Gastrocnemius medialis (tissue), 4 donors: ENCODE results near the gene DPP7. TPM values are rescaled to one million over a fixed set of nuclear protein-coding genes. Genes with fewer than 3 reads are reported as not detected.
A peak's percentile ranks its signal among the peaks of the same experiment; 100 is the strongest.

Experiments used
- ATAC-seq, 2 donors: fragments of 150-250 bp; one replicate each; pipeline ENCODE4 v1.9.1; 2016
- DNase-seq, 2 donors: peaks; one replicate each; pipeline ENCODE4 v3.0.0-alpha.2; 2019
- H3K27ac ChIP-seq, 4 donors: fragments of 200-600 bp; sonication (generic); 1 replicate in 1 of 4; 2 replicates in 3 of 4; pipeline ENCODE4 v1.5.1; 2016 to 2018; ENCODE audit warnings: mild to moderate bottlenecking in 2 of 4, moderate library complexity in 1 of 4
- H3K27me3 ChIP-seq, 3 donors: fragments of 200-600 bp; sonication (generic) in 2 of 3; 1 replicate in 1 of 3; 2 replicates in 2 of 3; pipeline versions ENCODE4 v1.5.1 to v1.6.0; 2016 to 2019; ENCODE audit warnings: mild to moderate bottlenecking in 1 of 3, moderate library complexity in 1 of 3
- H3K36me3 ChIP-seq, 2 donors: fragments of 200-600 bp; sonication (generic) in 1 of 2; one replicate each; pipeline ENCODE4 v1.5.1; 2017 to 2018
- H3K4me1 ChIP-seq, 2 donors: fragments of 200-600 bp; sonication (generic) in 1 of 2; one replicate each; pipeline ENCODE4 v1.5.1; 2016 to 2017; ENCODE audit warnings: mild to moderate bottlenecking in 2 of 2
- H3K4me3 ChIP-seq, 4 donors: fragments of 200-600 bp; sonication (generic) in 3 of 4; 1 replicate in 1 of 4; 2 replicates in 3 of 4; pipeline ENCODE4 v1.5.1; 2016 to 2019; ENCODE audit warnings: mild to moderate bottlenecking in 2 of 4
- H3K9me3 ChIP-seq, 3 donors: fragments of 200-600 bp; sonication (generic) in 2 of 3; 1 replicate in 1 of 3; 2 replicates in 2 of 3; pipeline ENCODE4 v1.5.1; 2016 to 2019
- CTCF ChIP-seq, 5 experiments: fragments of 450-650 bp in 3 of 5; fragments of 200-600 bp in 2 of 5; sonication (generic) in 2 of 5; IDR thresholded peaks in 4 of 5; conservative IDR thresholded peaks in 1 of 5; 1 replicate in 4 of 5; 2 replicates in 1 of 5; pipeline ENCODE4 v1.5.1; 2016 to 2019; ENCODE audit warnings: antibody characterized with exemption in 5 of 5, mild to moderate bottlenecking in 3 of 5, moderate library complexity in 3 of 5
- POLR2A ChIP-seq, 2 donors: fragments of 450-650 bp; IDR thresholded peaks; one replicate each; pipeline ENCODE4 v1.6.1; 2017; ENCODE audit warnings: antibody characterized with exemption in 2 of 2, mild to moderate bottlenecking in 2 of 2, moderate library complexity in 2 of 2
- in situ Hi-C, 4 donors: fragments of 200-750 bp; cut with MboI; loops; one replicate each; pipeline versions ENCODE4 v1.15.0 to v1.8.0; 2017; ENCODE audit warnings: low sequenced_read_pairs in 4 of 4
- intact Hi-C: fragments of 100-400 bp; cut with DNase I; formaldehyde crosslinking; loops from one replicate; pipeline ENCODE4 v1.15.1; 2023; ENCODE audit warnings: low total_unique reads
- total RNA-seq, 4 donors: library from RNA; depleted of rRNA; stranded (reverse); fragments of >200 nt; gene quantifications; one replicate each; pipeline versions ENCODE4 v1.1.0 to v1.2.3, GENCODE V29; 2016

DPP7 gene
- total RNA-seq, 4 donors from 2014 or later = 36.9 to 63.1 (median 55.9) TPM

GRCh38 chr9:137071282-137071681 lies 43.3 kb downstream of the DPP7 start:
- ATAC-seq (no peak), DNase-seq (no peak)
- no peak for TF ChIP-seq CTCF (IDR thresholded peaks at IDR 0.05 in 4 of 5, conservative IDR thresholded peaks at IDR 0.05 in 1 of 5)
- TF ChIP-seq POLR2A (IDR thresholded peaks at IDR 0.05) = no peak
- intact Hi-C loops = no loop called here
- H3K4me3 ChIP-seq = peak overlapping the region in 1 of 4 donors; percentile 51
- in situ Hi-C loops = no loop called here
- H3K36me3 ChIP-seq = no peaks in the 10 kb centered on the region
- H3K9me3 ChIP-seq = no peaks in the 10 kb centered on the region
- H3K27ac ChIP-seq = peak overlapping the region in 2 of 4 donors; percentile 71 to 75
- peaks cover 9% of the 10 kb centered on the region in 2 donors for H3K4me1 ChIP-seq
- peaks cover 0 to 11% (median 5%) of the 10 kb centered on the region in 3 donors for H3K27me3 ChIP-seq

- peak overlapping the region; percentile 43 to 67 (median 56) for H3K4me3 ChIP-seq
- ATAC-seq (peak; percentile 24 to 28), DNase-seq (no peak)
- no peaks in the 10 kb centered on the region for H3K36me3 ChIP-seq
- peaks cover 9% of the 10 kb centered on the region in 2 donors for H3K4me1 ChIP-seq
- H3K27me3 ChIP-seq = peaks cover 0 to 11% (median 5%) of the 10 kb centered on the region in 3 donors
- in situ Hi-C loops = no loop called here
- TF ChIP-seq POLR2A (IDR thresholded peaks at IDR 0.05) (no peak), CTCF (IDR thresholded peaks at IDR 0.05 in 4 of 5, conservative IDR thresholded peaks at IDR 0.05 in 1 of 5) (no peak)
- intact Hi-C loops = no loop called here
- no peaks in the 10 kb centered on the region for H3K9me3 ChIP-seq
- H3K27ac ChIP-seq = peak overlapping the region; percentile 55 to 75 (median 70)
Measured at GRCh38 chr9:137070906-137071275, 43.6 kb downstream of the DPP7 start.

- H3K36me3 ChIP-seq = no peaks in the 10 kb centered on the region
- no peaks in the 10 kb centered on the region for H3K9me3 ChIP-seq
- H3K4me3 ChIP-seq = peak within 1 kb of the TSS; percentile 43 to 67 (median 56)
- DNase-seq (peak; percentile 67 to 79), ATAC-seq (peak; percentile 89 to 94)
- peaks cover 0 to 11% (median 5%) of the 10 kb centered on the region in 3 donors for H3K27me3 ChIP-seq
- TF ChIP-seq CTCF (IDR thresholded peaks at IDR 0.05 in 4 of 5, conservative IDR thresholded peaks at IDR 0.05 in 1 of 5) (no peak), POLR2A (IDR thresholded peaks at IDR 0.05) (no peak)
- peak within 1 kb of the TSS; percentile 55 to 75 (median 70) for H3K27ac ChIP-seq
- H3K4me1 ChIP-seq = peaks cover 9% of the 10 kb centered on the region in 2 donors
- intact Hi-C loops (no loop called here), in situ Hi-C loops (no loop called here)
Measured at GRCh38 chr9:137070201-137070905, 44.2 kb downstream of the DPP7 start, which contains the start of gene SAPCD2. Gene SAPCD2 (minus strand): TSS chr9:137070557. CDS start chr9:137070460, 97 bp downstream.

- TF ChIP-seq CTCF (IDR thresholded peaks at IDR 0.05 in 4 of 5, conservative IDR thresholded peaks at IDR 0.05 in 1 of 5) = no peak
- TF ChIP-seq POLR2A (IDR thresholded peaks at IDR 0.05) = no peak
- Histone ChIP-seq H3K4me1 (peaks cover 9% of the 10 kb centered on the region in 2 donors), H3K27ac (no peak overlapping the region), H3K36me3 (no peaks in the 10 kb centered on the region), H3K27me3 (peaks cover 0 to 11% (median 5%) of the 10 kb centered on the region in 3 donors), H3K4me3 (no peak overlapping the region), H3K9me3 (no peaks in the 10 kb centered on the region)
- intact Hi-C loops (no loop called here), in situ Hi-C loops (no loop called here)
- no peak for DNase-seq
- ATAC-seq = no peak
Measured at GRCh38 chr9:137069508-137070091, 44.9 kb downstream of the DPP7 start.
